SK-N-SH (cell line): Measurements from ENCODE around the gene PPP1R16B. TPM values are rescaled to one million over a fixed set of nuclear protein-coding genes. Genes with fewer than 3 reads are reported as not detected.

ENCODE experiments used
- CTCF ChIA-PET: fragments of 300-600, 350-600 bp; formaldehyde crosslinking; extraction: SDS; loops from one replicate; lab custom pipeline; 2021; lab: Yijun Ruan, JAX
- POLR2A ChIA-PET: fragments of 350-600 bp; sonication (Branson Sonifier 250); formaldehyde crosslinking; extraction: SDS; loops from one replicate; lab custom pipeline; 2020; ENCODE audit warnings: antibody characterized with exemption, inconsistent platforms; lab: Yijun Ruan, JAX
- DNase-seq: peaks from one replicate; pipeline ENCODE4 v3.0.0; 2012
- H2AFZ ChIP-seq: fragments of 200-600 bp; sonication (generic); 2 replicates; pipeline ENCODE4 v1.8.1; 2016; ENCODE audit warnings: antibody characterized with exemption, mild to moderate bottlenecking, low read depth
- H3F3A ChIP-seq: fragments of 200-600 bp; sonication (generic); replicated peaks from 2 replicates; pipeline ENCODE3; 2016; ENCODE audit warnings: antibody characterized with exemption, mild to moderate bottlenecking; ENCODE audit not compliant: insufficient read depth
- H3K27ac ChIP-seq, 2 experiments: fragments of 200-500 bp in 1 of 2; fragments of 200-600 bp in 1 of 2; sonication (Bioruptor generic) in 1 of 2; sonication (generic), shearing (Covaris generic) in 1 of 2; 2 replicates each; pipeline versions ENCODE4 v1.5.1 to v1.6.1; 2014 to 2016; ENCODE audit warnings: low read depth in 2 of 2, inconsistent platforms in 1 of 2, low read length in 1 of 2, mild to moderate bottlenecking in 1 of 2, mixed read lengths in 1 of 2
- H3K27me3 ChIP-seq: fragments of 200-600 bp; sonication (generic), shearing (Covaris generic); 2 replicates; pipeline ENCODE4 v1.6.1; 2016; ENCODE audit warnings: mixed run types; ENCODE audit not compliant: insufficient read depth
- H3K36me3 ChIP-seq, 2 experiments: fragments of 200-500 bp in 1 of 2; fragments of 200-600 bp in 1 of 2; sonication (Bioruptor generic) in 1 of 2; sonication (generic) in 1 of 2; replicated peaks in 1 of 2; 2 replicates each; pipeline versions ENCODE3 to v1.5.1; 2014 to 2016; ENCODE audit warnings: low read length in 1 of 2, mild to moderate bottlenecking in 1 of 2; ENCODE audit not compliant: insufficient read depth in 2 of 2, control insufficient read depth in 1 of 2
- H3K4me1 ChIP-seq, 2 experiments: fragments of 200-500 bp in 1 of 2; fragments of 200-600 bp in 1 of 2; sonication (Bioruptor generic) in 1 of 2; sonication (generic), shearing (Covaris generic) in 1 of 2; 2 replicates each; pipeline versions ENCODE4 v1.5.1 to v1.6.1; 2014 to 2016; ENCODE audit warnings: low read depth in 1 of 2, low read length in 1 of 2, mixed run types in 1 of 2; ENCODE audit not compliant: insufficient read depth in 2 of 2, control insufficient read depth in 1 of 2
- H3K4me2 ChIP-seq: fragments of 200-600 bp; sonication (generic), shearing (Covaris generic); 2 replicates; pipeline ENCODE4 v1.6.1; 2017; ENCODE audit warnings: mixed run types
- H3K4me3 ChIP-seq, 2 experiments: fragments of 200-500 bp in 1 of 2; fragments of 200-600 bp in 1 of 2; sonication (Bioruptor generic) in 1 of 2; sonication (generic), shearing (Covaris generic) in 1 of 2; 2 replicates each; pipeline versions ENCODE4 v1.5.1 to v1.8.1; 2014 to 2016; ENCODE audit warnings: low read depth in 2 of 2, inconsistent platforms in 1 of 2, low read length in 1 of 2, mild to moderate bottlenecking in 1 of 2, mixed read lengths in 1 of 2, moderate library complexity in 1 of 2
- H3K79me2 ChIP-seq: fragments of 200-600 bp; sonication (generic); 2 replicates; pipeline ENCODE4 v1.8.1; 2017; ENCODE audit warnings: mild to moderate bottlenecking; ENCODE audit not compliant: insufficient read depth
- H3K9ac ChIP-seq: fragments of 200-600 bp; sonication (generic); 2 replicates; pipeline ENCODE4 v1.6.1; 2017; ENCODE audit warnings: mixed run types
- H3K9me2 ChIP-seq: fragments of 200-600 bp; sonication (generic); 2 replicates; pipeline ENCODE4 v1.6.1; 2017; ENCODE audit warnings: mixed run types
- H3K9me3 ChIP-seq: fragments of 200-600 bp; sonication (generic); 2 replicates; pipeline ENCODE4 v1.6.1; 2017; ENCODE audit warnings: mixed run types, mild to moderate bottlenecking, moderate library complexity
- H4K20me1 ChIP-seq: fragments of 200-600 bp; sonication (generic); 2 replicates; pipeline ENCODE4 v1.6.1; 2017; ENCODE audit warnings: mild to moderate bottlenecking, mixed run types; ENCODE audit not compliant: insufficient read depth
- FOSL2 ChIP-seq: IDR thresholded peaks from 2 replicates; pipeline ENCODE4 v1.4.0; 2012; ENCODE audit warnings: low read depth, mild to moderate bottlenecking, moderate library complexity, borderline replicate concordance
- GATA2 ChIP-seq: sonication (generic); formaldehyde crosslinking; IDR thresholded peaks from 2 replicates; pipeline ENCODE4 v1.5.0; 2020; ENCODE audit warnings: mild to moderate bottlenecking, missing genetic modification reagents
- JUND ChIP-seq: IDR thresholded peaks from 2 replicates; pipeline ENCODE4 v1.4.0; 2012
- MXI1 ChIP-seq: IDR thresholded peaks from 2 replicates; pipeline ENCODE4 v1.6.1; 2012; ENCODE audit warnings: mild to moderate bottlenecking, low read depth, low read length, improper control_type of control experiment
- TAF1 ChIP-seq: IDR thresholded peaks from 2 replicates; pipeline ENCODE4 v1.6.1; 2012; ENCODE audit warnings: low read depth, mild to moderate bottlenecking, low read length, moderate library complexity, borderline replicate concordance
- TEAD4 ChIP-seq: IDR thresholded peaks from 2 replicates; pipeline ENCODE4 v1.4.0; 2012; ENCODE audit warnings: mild to moderate bottlenecking, borderline replicate concordance; ENCODE audit not compliant: insufficient read depth
- YY1 ChIP-seq: IDR thresholded peaks from 2 replicates; pipeline ENCODE4 v1.4.0; 2012; ENCODE audit warnings: low read depth, mild to moderate bottlenecking
- whole genome bisulfite sequencing: methylation state at CpG from one replicate; pipeline ENCODE4 v1.1.6; 2017; ENCODE audit warnings: low lambda C conversion rate; 5-methylcytosine and 5-hydroxymethylcytosine counted together
- polyA plus RNA-seq, 3 experiments: library from polyadenylated mRNA; depleted of rRNA; stranded (reverse); fragments of >200 nt; gene quantifications; 2 replicates each; pipeline ENCODE4 v1.2.3, GENCODE V29; 2012
- TF ChIP-seq, protein P1 (sequence below): IDR thresholded peaks from 2 replicates; pipeline ENCODE4 v1.4.0; 2012; ENCODE audit warnings: low read depth, borderline replicate concordance
- TF ChIP-seq, protein P2 (sequence below): fragments of 200-600 bp; sonication (generic); IDR thresholded peaks from 2 replicates; pipeline ENCODE4 v1.6.1; 2017; ENCODE audit warnings: antibody characterized with exemption, mild to moderate bottlenecking, moderate library complexity
- TF ChIP-seq, protein P3 (sequence below): fragments of 150-350 bp; IDR thresholded peaks from 2 replicates; pipeline ENCODE4 v1.6.1; 2016; ENCODE audit warnings: mild to moderate bottlenecking, low read depth, low read length

The PPP1R16B gene
- polyA plus RNA-seq, 1 of the 3 experiments (the other 2 are of a cell fraction) = 0.28 TPM

- Histone ChIP-seq H3K79me2 (peaks cover 65% of the 10 kb centered on the region), H3K27me3 (no peaks in the 10 kb centered on the region), H3K4me3 (peak overlapping the region; percentile 81 to 91), H3K36me3 (no peaks in the 10 kb centered on the region), H3K9me3 (no peaks in the 10 kb centered on the region), H3K27ac (peak overlapping the region in 1 of 2 experiments; percentile 6; a peak in 1 of 4 replicates), H3K9ac (peak overlapping the region; percentile 72), H3K4me2 (peak overlapping the region; percentile 98), H3K4me1 (peaks cover 3 to 21% of the 10 kb centered on the region in 2 experiments; a peak in 2 of 4 replicates), H3F3A (peaks cover 3% of the 10 kb centered on the region), H3K9me2 (no peaks in the 10 kb centered on the region), H2AFZ (peak overlapping the region; percentile 9), H4K20me1 (peaks cover 23% of the 10 kb centered on the region; the same call in 1 of the 2 replicates)
- TF ChIP-seq JUND (no peak), GATA2 (no peak), FOSL2 (no peak), MXI1 (no peak), YY1 (no peak), TEAD4 (no peak), TAF1 (no peak)
- TF ChIP-seq, protein P1, sequence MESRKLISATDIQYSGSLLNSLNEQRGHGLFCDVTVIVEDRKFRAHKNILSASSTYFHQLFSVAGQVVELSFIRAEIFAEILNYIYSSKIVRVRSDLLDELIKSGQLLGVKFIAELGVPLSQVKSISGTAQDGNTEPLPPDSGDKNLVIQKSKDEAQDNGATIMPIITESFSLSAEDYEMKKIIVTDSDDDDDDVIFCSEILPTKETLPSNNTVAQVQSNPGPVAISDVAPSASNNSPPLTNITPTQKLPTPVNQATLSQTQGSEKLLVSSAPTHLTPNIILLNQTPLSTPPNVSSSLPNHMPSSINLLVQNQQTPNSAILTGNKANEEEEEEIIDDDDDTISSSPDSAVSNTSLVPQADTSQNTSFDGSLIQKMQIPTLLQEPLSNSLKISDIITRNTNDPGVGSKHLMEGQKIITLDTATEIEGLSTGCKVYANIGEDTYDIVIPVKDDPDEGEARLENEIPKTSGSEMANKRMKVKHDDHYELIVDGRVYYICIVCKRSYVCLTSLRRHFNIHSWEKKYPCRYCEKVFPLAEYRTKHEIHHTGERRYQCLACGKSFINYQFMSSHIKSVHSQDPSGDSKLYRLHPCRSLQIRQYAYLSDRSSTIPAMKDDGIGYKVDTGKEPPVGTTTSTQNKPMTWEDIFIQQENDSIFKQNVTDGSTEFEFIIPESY = no peak
- TF ChIP-seq, protein P2, sequence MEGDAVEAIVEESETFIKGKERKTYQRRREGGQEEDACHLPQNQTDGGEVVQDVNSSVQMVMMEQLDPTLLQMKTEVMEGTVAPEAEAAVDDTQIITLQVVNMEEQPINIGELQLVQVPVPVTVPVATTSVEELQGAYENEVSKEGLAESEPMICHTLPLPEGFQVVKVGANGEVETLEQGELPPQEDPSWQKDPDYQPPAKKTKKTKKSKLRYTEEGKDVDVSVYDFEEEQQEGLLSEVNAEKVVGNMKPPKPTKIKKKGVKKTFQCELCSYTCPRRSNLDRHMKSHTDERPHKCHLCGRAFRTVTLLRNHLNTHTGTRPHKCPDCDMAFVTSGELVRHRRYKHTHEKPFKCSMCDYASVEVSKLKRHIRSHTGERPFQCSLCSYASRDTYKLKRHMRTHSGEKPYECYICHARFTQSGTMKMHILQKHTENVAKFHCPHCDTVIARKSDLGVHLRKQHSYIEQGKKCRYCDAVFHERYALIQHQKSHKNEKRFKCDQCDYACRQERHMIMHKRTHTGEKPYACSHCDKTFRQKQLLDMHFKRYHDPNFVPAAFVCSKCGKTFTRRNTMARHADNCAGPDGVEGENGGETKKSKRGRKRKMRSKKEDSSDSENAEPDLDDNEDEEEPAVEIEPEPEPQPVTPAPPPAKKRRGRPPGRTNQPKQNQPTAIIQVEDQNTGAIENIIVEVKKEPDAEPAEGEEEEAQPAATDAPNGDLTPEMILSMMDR = no peak
- TF ChIP-seq, protein P3, sequence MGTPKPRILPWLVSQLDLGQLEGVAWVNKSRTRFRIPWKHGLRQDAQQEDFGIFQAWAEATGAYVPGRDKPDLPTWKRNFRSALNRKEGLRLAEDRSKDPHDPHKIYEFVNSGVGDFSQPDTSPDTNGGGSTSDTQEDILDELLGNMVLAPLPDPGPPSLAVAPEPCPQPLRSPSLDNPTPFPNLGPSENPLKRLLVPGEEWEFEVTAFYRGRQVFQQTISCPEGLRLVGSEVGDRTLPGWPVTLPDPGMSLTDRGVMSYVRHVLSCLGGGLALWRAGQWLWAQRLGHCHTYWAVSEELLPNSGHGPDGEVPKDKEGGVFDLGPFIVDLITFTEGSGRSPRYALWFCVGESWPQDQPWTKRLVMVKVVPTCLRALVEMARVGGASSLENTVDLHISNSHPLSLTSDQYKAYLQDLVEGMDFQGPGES = no peak
- DNase-seq = no peak
- 36% methylated on average over 5 of the region's 5 CpGs for WGBS
- ChIA-PET CTCF (interaction anchor here (0.7 to 3.2 kb wide), 6 partner anchors 35 to 283 kb away, joined by 3 to 21 read pairs (median 4); partner anchors contain the start of gene DHX35), POLR2A (interaction anchor here (1.0 to 3.2 kb wide), 3 partner anchors 9 to 53 kb away, joined by 3 to 20 read pairs (median 4); partner anchors contain the start of gene DHX35)
Measured at GRCh38 chr20:38927902-38928578, 122.5 kb downstream of the PPP1R16B start.
